Measurements from ENCODE around the gene MARCHF4.

- no peak for TF ChIP-seq ZNF277 (CRISPR knock-in tag; IDR thresholded peaks at IDR 0.05; ENCODE audit: borderline replicate concordance)
- no peak for TF ChIP-seq ZNF174 (CRISPR knock-in tag; IDR thresholded peaks at IDR 0.05)
- TF ChIP-seq, protein P1, sequence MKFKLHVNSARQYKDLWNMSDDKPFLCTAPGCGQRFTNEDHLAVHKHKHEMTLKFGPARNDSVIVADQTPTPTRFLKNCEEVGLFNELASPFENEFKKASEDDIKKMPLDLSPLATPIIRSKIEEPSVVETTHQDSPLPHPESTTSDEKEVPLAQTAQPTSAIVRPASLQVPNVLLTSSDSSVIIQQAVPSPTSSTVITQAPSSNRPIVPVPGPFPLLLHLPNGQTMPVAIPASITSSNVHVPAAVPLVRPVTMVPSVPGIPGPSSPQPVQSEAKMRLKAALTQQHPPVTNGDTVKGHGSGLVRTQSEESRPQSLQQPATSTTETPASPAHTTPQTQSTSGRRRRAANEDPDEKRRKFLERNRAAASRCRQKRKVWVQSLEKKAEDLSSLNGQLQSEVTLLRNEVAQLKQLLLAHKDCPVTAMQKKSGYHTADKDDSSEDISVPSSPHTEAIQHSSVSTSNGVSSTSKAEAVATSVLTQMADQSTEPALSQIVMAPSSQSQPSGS (CRISPR knock-in tag; IDR thresholded peaks at IDR 0.05) = no peak
- TF ChIP-seq SPI1 (IDR thresholded peaks at IDR 0.05; ENCODE audit: borderline replicate concordance, low read depth, low read length) = no peak
Observed at GRCh38 chr2:216413882-216414281, 41.6 kb upstream of the MARCHF4 start.

Measured in K562 (cell line).